ENCODE results near the gene HSD17B3.
"Not testable (repeated sequence)": the region's sequence is repeated elsewhere in the genome, so short reads cannot be mapped to it uniquely, and the experiment has no call there.

Gene HSD17B3

GRCh38 chr9:96306958-96307357 is 5.0 kb upstream of the HSD17B3 start:
- not testable (repeated sequence) for DNase-seq (ENCODE audit: low spot score)

GRCh38 chr9:96305171-96305570 is 3.2 kb upstream of the HSD17B3 start:
- DNase-seq (ENCODE audit: low spot score), result no peak

GRCh38 chr9:96304230-96304629 is 2.3 kb upstream of the HSD17B3 start:
- no peak for DNase-seq (ENCODE audit: low spot score)

DNA sequence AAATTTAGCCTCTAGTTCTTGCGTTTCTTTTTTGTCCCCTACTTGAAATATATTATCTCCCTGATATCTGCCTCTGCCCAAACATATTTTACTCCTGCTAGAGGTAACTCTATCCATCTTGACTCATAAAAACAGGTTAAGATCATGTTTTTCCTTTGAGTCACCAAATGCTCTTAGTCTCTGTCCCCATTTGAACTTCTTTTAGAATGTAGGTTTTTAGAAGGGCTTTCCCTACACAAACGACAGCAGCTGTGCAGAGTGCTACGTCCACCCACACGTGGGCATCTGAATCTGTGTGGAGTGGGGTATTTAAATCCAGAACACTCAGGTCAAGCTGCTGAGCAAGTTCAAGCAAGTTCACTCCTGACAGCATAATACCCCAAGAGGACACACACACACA is 2.2 kb downstream of the HSD17B3 start:
- DNase-seq (ENCODE audit: low spot score), result no peak

DNA sequence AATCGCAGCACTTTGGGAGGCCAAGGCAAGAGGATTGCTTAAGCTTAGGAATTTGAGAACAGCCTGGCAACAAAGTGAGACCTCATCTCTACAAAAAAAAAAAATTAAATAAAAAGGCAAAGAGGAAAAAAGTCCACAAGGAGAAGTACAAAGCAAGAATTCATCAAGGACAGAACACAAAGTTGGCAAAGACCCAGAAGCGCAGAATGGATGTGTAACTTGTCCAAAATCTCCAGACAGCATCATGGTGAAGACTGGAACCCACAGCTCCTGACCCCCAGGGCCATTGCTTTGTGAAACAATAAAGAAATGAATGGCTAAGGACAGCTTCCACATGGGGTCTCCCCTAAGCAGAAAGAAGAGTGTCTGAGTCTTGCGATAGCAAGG is 7.8 kb downstream of the HSD17B3 start:
- DNase-seq (ENCODE audit: low spot score), result no peak

DNA sequence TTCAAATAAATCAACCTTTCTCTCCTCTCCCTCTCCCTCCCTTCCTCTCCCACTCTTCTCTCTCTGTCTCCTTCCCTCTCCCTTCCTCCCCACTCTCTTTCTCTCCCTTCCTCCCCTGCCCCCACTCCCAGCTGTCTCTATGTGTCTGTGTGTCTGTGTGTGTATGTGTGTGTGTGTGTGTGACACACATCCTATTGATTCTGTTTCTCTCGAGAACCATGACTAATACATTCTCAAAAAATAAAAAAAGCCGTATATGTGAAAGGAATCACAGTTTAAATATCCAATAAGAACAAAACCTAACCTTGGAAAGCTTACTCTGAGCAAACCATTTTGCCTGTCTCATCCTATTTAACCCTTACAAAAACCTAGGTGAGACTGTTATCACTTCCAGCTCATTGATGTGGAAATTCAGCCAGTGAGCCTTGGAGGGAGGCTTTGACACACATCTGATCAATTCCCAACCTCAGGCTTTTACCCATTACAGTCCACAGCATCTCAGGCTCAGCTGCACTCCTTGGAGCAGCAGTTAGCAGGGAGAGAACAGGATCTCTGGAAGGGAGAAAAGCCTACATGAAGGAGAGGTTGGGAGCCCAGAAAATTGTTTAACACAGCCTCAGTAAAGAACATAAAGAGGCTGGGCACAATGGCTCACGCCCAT is 8.3 kb downstream of the HSD17B3 start:
- DNase-seq (ENCODE audit: low spot score), result peak; percentile 24

DNA sequence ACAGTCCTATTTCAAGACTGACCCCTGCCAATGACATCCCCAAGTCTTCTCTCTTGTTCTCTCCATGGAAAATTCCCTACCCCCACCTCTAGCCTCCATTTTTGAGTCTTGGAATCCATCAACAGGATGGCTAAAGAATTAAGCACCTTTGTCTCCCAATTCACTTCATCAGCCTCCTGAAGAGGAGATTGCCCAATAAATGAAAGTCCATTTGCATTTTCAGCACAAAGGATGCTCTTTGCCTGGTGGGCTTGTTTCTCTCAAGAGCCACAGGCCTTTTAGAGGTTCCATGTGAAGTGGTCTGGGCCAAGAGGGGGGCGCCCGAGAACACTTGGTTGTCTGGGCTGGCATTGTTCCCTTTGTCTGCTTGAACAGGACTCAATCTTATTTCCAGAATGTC is 12.6 kb downstream of the HSD17B3 start:
- no peak for DNase-seq (ENCODE audit: low spot score)

- DNase-seq (ENCODE audit: low spot score), result no peak
These were observed 20.3 kb downstream of the HSD17B3 start for GRCh38 chr9:96281641-96282040.

DNA sequence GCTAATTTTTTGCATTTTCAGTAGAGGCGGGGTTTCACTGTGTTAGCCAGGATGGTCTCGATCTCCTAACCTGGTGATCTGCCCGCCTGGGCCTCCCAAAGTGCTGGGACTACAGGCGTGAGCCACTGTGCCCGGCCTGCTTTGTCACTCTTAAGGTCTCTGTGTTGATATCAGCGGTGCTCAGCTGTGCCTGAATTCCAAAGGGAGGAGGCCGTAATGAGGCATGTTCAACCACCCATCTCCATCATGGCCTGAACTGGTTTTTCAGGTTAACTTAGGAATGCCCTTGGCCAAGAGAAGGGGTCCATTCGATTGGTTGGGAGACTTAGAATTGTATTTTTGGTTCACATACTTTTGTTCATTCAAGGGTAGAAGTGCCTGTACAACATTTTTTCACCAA is 22.0 kb downstream of the HSD17B3 start:
- no peak for DNase-seq (ENCODE audit: low spot score)

DNA sequence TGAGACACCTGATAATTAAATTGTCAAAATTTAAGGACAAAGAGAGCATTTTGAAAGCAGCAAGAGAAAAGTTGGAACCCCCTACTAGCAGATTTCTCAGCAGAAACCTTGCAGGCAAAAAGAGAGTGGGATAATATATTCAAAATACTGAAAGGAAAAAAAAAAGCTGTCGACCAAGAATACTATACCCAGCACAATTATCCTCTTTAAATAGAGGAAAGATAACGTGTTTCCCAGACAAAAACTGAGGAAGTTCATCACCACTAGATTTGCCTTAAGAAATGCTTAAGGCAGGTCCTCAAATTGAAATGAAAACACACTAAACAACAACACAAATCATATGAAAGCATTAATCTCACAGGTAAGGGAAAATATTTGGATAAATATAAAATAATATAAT is 27.0 kb downstream of the HSD17B3 start:
- DNase-seq (ENCODE audit: low spot score), result no peak

DNA sequence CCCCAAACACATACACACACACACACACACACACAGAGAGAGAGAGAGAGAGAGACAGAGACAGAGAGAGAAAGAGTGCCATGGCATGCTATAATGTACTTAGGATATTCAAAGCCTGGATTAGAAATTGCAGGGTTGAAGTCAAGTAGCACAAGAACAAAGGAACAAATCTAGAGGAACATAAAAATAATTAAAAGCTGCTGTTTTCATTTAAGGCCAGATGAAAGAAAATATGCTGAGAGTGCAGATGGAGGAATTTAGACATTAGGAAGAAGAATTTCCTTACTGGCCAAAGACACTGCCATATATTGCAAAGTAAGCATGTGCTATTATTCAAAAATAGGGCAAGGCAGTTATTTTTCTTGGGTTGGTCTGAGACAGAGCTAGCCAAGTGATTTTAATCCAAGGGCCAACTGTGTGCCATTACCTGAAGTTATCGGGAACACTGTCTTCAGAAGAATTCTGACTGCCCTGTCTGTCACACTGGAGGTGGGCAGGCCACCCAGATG is 31.7 kb downstream of the HSD17B3 start:
- no peak for DNase-seq (ENCODE audit: low spot score)

GRCh38 chr9:96258967-96259366 is 43.0 kb downstream of the HSD17B3 start:
- no peak for DNase-seq (ENCODE audit: low spot score)

- peak; percentile 72 for DNase-seq (ENCODE audit: low spot score)
These were observed 45.2 kb downstream of the HSD17B3 start for GRCh38 chr9:96256800-96257199.

GRCh38 chr9:96255698-96256097 is 46.3 kb downstream of the HSD17B3 start:
- DNase-seq (ENCODE audit: low spot score), result no peak

GRCh38 chr9:96253059-96253696 is 48.8 kb downstream of the HSD17B3 start:
- DNase-seq (ENCODE audit: low spot score), result no peak

GRCh38 chr9:96251451-96251850 is 50.5 kb downstream of the HSD17B3 start:
- DNase-seq (ENCODE audit: low spot score), result no peak

- no peak for DNase-seq (ENCODE audit: low spot score)
These were observed 52.2 kb downstream of the HSD17B3 start for GRCh38 chr9:96249746-96250145.

GRCh38 chr9:96246267-96246671 is 55.7 kb downstream of the HSD17B3 start:
- no peak for DNase-seq (ENCODE audit: low spot score)

DNA sequence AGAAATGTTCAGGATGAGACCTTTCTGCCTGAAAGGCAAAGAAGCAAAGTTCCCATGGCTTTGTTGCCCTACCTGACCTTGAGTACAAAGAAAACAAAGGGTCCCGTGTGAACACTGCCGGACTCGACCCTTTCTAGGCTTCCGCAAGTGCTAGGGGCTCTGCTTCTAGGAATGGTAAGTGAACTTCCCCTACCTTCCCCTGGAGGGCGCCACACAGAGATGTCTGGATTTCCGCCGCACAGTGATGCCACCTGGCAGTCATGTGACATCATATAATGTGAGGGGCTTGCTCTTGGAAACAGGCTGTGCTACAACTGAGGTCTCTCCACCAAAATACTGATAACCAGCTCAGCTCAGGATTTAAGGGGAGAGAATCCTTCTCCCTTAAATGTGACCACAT is 56.6 kb downstream of the HSD17B3 start:
- no peak for DNase-seq (ENCODE audit: low spot score)

GRCh38 chr9:96243778-96244177 is 58.2 kb downstream of the HSD17B3 start:
- no peak for DNase-seq (ENCODE audit: low spot score)

DNA sequence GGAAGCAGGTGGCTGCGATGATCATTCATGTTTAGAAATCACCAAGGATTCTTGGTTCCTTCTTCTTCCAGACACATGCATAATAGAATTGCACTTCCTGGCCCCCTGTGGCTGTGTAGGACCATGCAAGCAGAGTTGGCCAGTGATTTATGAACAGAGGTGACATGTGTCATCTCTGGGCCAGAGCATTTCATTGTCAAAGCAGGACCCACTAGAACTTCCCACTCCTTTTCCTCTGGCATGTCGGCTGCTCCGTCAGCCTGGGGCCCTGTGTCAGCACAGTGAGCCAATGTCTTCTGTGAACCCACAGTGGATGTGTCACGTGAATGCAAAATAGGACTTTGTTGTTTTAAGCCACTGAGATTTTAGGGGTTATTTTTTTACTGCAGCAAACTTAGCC is 59.2 kb downstream of the HSD17B3 start:
- no peak for DNase-seq (ENCODE audit: low spot score)

DNA sequence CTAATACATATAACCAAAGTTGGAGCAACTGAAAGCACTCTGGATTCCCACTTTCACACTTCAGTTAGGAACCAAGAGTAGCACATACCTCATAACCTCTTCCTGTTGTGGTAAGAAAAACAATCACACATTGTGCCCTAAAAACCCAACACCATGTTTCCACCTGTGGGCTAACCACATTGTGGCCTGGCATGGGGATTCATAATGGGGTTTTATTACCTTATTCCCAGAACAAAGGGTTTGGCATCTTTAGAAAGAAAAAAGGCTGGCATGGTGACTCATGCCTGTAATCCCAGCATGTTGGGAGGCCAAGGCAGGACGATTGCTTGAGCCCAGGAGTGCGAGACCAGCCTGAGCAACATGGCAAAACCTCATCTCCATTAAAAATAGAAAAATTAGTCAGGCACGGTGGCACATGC is 60.6 kb downstream of the HSD17B3 start:
- no peak for DNase-seq (ENCODE audit: low spot score)

- DNase-seq (ENCODE audit: low spot score), result no peak
These were observed 65.0 kb downstream of the HSD17B3 start for GRCh38 chr9:96236854-96237550.

Measured in kidney capillary endothelial cell (primary cell).